Measurements from ENCODE around the gene TRAPPC13.

The TRAPPC13 gene

DNA sequence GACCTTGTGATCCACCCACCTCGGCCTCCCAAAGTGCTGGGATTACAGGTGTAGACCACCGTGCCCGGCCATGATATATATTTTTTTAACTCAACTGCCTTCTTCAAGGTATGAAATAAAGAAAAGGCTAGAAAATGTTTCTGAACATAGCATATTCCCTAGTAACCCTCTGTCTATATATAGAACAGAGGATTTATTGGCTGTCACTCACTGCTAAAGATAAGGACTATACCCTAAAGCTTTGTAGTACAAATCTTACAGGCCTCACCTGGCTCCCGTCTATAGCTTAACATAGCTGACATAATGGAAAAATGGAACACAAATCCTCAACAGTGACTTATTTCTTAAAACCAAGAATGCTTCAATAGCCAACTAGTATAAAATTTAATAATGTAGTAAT, 82.8 kb downstream of the TRAPPC13 start:
- Histone ChIP-seq H3K27ac (replicated peaks) (no peak overlapping the region), H3K27me3 (ENCODE audit: insufficient read depth, poor library complexity, severe bottlenecking) (no peaks in the 10 kb centered on the region), H3K4me3 (replicated peaks; ENCODE audit: insufficient read depth, low read length) (no peak overlapping the region)
- DNase-seq (ENCODE audit: low read depth in 1 of 2, low spot score in 1 of 2), result no peak
- TF ChIP-seq, protein P1, sequence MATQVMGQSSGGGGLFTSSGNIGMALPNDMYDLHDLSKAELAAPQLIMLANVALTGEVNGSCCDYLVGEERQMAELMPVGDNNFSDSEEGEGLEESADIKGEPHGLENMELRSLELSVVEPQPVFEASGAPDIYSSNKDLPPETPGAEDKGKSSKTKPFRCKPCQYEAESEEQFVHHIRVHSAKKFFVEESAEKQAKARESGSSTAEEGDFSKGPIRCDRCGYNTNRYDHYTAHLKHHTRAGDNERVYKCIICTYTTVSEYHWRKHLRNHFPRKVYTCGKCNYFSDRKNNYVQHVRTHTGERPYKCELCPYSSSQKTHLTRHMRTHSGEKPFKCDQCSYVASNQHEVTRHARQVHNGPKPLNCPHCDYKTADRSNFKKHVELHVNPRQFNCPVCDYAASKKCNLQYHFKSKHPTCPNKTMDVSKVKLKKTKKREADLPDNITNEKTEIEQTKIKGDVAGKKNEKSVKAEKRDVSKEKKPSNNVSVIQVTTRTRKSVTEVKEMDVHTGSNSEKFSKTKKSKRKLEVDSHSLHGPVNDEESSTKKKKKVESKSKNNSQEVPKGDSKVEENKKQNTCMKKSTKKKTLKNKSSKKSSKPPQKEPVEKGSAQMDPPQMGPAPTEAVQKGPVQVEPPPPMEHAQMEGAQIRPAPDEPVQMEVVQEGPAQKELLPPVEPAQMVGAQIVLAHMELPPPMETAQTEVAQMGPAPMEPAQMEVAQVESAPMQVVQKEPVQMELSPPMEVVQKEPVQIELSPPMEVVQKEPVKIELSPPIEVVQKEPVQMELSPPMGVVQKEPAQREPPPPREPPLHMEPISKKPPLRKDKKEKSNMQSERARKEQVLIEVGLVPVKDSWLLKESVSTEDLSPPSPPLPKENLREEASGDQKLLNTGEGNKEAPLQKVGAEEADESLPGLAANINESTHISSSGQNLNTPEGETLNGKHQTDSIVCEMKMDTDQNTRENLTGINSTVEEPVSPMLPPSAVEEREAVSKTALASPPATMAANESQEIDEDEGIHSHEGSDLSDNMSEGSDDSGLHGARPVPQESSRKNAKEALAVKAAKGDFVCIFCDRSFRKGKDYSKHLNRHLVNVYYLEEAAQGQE (IDR thresholded peaks at IDR 0.05; ENCODE audit: insufficient replicate concordance, low read depth), result no peak
- no peak for TF ChIP-seq CTCF (IDR thresholded peaks at IDR 0.05; ENCODE audit: insufficient read depth, low read length)
- no peak for TF ChIP-seq SPI1 (IDR thresholded peaks at IDR 0.05; ENCODE audit: borderline replicate concordance, low read depth)
- TF ChIP-seq POLR2AphosphoS5 (IDR thresholded peaks at IDR 0.05; ENCODE audit: low read depth), result no peak
- TF ChIP-seq GABPA (IDR thresholded peaks at IDR 0.05; ENCODE audit: low read depth), result no peak

- Histone ChIP-seq H3K27me3 (ENCODE audit: insufficient read depth, poor library complexity, severe bottlenecking) (no peaks in the 10 kb centered on the region), H3K27ac (replicated peaks) (no peak overlapping the region), H3K4me3 (replicated peaks; ENCODE audit: insufficient read depth, low read length) (no peak overlapping the region)
- DNase-seq (ENCODE audit: low read depth in 1 of 2, low spot score in 1 of 2), result peak in 1 of 2 experiments; percentile 34
- TF ChIP-seq, protein P1 (IDR thresholded peaks at IDR 0.05; ENCODE audit: insufficient replicate concordance, low read depth), result no peak
- TF ChIP-seq POLR2AphosphoS5 (IDR thresholded peaks at IDR 0.05; ENCODE audit: low read depth) (no peak), SPI1 (IDR thresholded peaks at IDR 0.05; ENCODE audit: borderline replicate concordance, low read depth) (no peak), CTCF (IDR thresholded peaks at IDR 0.05; ENCODE audit: insufficient read depth, low read length) (no peak), GABPA (IDR thresholded peaks at IDR 0.05; ENCODE audit: low read depth) (no peak)
These were observed 83.3 kb downstream of the TRAPPC13 start for GRCh38 chr5:65708145-65708544.
